Activated naive CD8-positive, alpha-beta T cell treated with anti-CD3 and anti-CD28 coated beads for 36 hours (primary cell): Measurements from ENCODE around the gene QSER1. TPM values are rescaled to one million over a fixed set of nuclear protein-coding genes. Genes with fewer than 3 reads are reported as not detected.
A peak's percentile ranks its signal among the peaks of the same experiment; 100 is the strongest.

Source experiments
- DNase-seq: peaks from one replicate; pipeline ENCODE4 v3.0.0; 2021
- H3K27ac Mint-ChIP-seq: one replicate; pipeline ENCODE4 v1.8.0; 2022; ENCODE audit warnings: mild to moderate bottlenecking, moderate library complexity, mixed read lengths
- H3K27me3 Mint-ChIP-seq: one replicate; pipeline ENCODE4 v1.8.0; 2022; ENCODE audit warnings: mild to moderate bottlenecking, mixed read lengths
- H3K36me3 Mint-ChIP-seq: one replicate; pipeline ENCODE4 v1.8.0; 2021; ENCODE audit warnings: mild to moderate bottlenecking, mixed read lengths
- H3K4me1 Mint-ChIP-seq: one replicate; pipeline ENCODE4 v1.8.0; 2021; ENCODE audit warnings: mixed read lengths
- H3K4me3 Mint-ChIP-seq: one replicate; pipeline ENCODE4 v1.8.0; 2022; ENCODE audit warnings: mild to moderate bottlenecking, moderate library complexity, mixed read lengths
- H3K9me3 Mint-ChIP-seq: one replicate; pipeline ENCODE4 v1.8.0; 2022; ENCODE audit warnings: mixed read lengths
- total RNA-seq, 2 experiments: library from RNA; stranded (reverse); gene quantifications; one replicate each; pipeline ENCODE4 v1.2.3, GENCODE V29; 2021

QSER1 gene
- total RNA-seq, 2 experiments from 2014 or later: 11.7 to 14.8 TPM

DNA sequence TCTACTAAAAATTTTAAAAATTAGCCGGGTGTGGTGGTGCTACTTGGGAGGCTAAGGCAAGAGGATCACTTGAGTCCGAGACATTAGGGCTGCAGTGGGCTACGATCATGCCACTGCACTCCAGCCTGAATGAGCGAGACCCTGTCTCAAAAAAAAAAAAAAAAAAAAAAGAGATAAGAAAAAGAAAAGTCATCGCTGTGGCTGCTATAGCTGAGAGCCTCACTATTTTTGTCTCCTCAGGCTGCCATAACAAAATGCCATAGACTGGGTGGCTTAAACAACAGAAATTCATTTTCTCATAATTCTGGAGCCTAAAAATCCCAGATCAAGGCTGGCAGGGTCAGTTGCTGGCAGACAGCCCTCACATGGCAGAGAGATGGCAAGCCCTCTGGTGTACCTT lies 93.0 kb downstream of the QSER1 start:
- Mint-ChIP-seq H3K27me3 (no peaks in the 10 kb centered on the region), H3K27ac (no peak overlapping the region), H3K4me3 (no peak overlapping the region), H3K4me1 (peaks cover 10% of the 10 kb centered on the region), H3K36me3 (peaks cover 3% of the 10 kb centered on the region), H3K9me3 (no peaks in the 10 kb centered on the region)
- DNase-seq: no peak

DNA sequence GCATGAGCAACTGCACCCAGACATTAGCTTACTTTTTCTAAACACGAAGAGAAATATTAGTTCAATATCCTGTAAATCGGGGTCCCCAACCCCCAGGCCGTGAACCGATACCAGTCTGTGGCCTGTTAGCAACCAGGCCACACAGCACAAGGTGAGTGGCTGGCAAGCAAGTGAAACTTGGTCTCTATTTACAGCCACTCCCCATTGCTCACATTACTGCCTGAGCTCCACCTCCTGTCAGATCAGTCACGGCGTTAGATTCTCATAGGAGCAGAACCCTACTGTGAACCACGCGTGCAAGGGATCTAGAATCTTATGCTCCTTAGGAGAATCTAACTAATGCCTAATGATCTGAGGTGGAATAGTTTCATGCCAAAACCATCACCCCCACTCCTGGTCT lies 95.2 kb downstream of the QSER1 start:
- DNase-seq: no peak
- H3K27ac Mint-ChIP-seq: no peak overlapping the region
- peaks cover 13% of the 10 kb centered on the region for H3K9me3 Mint-ChIP-seq
- H3K36me3 Mint-ChIP-seq: peaks cover 1% of the 10 kb centered on the region
- no peak overlapping the region for H3K4me3 Mint-ChIP-seq
- peaks cover 10% of the 10 kb centered on the region for H3K4me1 Mint-ChIP-seq
- no peaks in the 10 kb centered on the region for H3K27me3 Mint-ChIP-seq

GRCh38 chr11:32990481-32990880 lies 97.9 kb downstream of the QSER1 start:
- H3K27me3 Mint-ChIP-seq: no peaks in the 10 kb centered on the region
- H3K27ac Mint-ChIP-seq: no peak overlapping the region
- DNase-seq: no peak
- H3K36me3 Mint-ChIP-seq: no peaks in the 10 kb centered on the region
- peaks cover 15% of the 10 kb centered on the region for H3K9me3 Mint-ChIP-seq
- peaks cover 3% of the 10 kb centered on the region for H3K4me1 Mint-ChIP-seq
- no peak overlapping the region for H3K4me3 Mint-ChIP-seq

DNA sequence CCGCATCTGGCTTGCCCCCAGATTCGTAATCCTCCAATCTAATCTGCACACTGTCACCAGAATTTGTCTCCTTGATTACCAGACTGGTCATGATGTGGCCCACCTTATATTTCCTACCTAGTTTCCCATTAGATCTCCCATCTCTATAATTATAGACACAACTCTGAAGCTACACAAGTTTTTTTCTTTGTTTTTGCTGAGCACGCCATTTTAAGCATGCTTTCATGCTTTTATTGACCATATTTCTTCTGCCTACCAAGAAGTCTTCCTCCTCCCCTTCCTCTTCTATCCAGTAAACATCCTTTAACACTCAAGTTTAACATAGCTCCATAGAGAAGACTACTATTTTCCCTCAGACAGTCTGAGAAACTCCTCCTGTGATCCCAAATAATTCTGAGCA lies 98.8 kb downstream of the QSER1 start:
- no peaks in the 10 kb centered on the region for H3K27me3 Mint-ChIP-seq
- H3K9me3 Mint-ChIP-seq: peaks cover 15% of the 10 kb centered on the region
- no peak overlapping the region for H3K27ac Mint-ChIP-seq
- no peaks in the 10 kb centered on the region for H3K36me3 Mint-ChIP-seq
- DNase-seq: no peak
- no peak overlapping the region for H3K4me3 Mint-ChIP-seq
- peaks cover 3% of the 10 kb centered on the region for H3K4me1 Mint-ChIP-seq

GRCh38 chr11:32991898-32992297 lies 99.3 kb downstream of the QSER1 start:
- H3K9me3 Mint-ChIP-seq: peaks cover 15% of the 10 kb centered on the region
- H3K27ac Mint-ChIP-seq: no peak overlapping the region
- no peaks in the 10 kb centered on the region for H3K36me3 Mint-ChIP-seq
- H3K27me3 Mint-ChIP-seq: no peaks in the 10 kb centered on the region
- H3K4me3 Mint-ChIP-seq: no peak overlapping the region
- peaks cover 3% of the 10 kb centered on the region for H3K4me1 Mint-ChIP-seq
- no peak for DNase-seq

DNA sequence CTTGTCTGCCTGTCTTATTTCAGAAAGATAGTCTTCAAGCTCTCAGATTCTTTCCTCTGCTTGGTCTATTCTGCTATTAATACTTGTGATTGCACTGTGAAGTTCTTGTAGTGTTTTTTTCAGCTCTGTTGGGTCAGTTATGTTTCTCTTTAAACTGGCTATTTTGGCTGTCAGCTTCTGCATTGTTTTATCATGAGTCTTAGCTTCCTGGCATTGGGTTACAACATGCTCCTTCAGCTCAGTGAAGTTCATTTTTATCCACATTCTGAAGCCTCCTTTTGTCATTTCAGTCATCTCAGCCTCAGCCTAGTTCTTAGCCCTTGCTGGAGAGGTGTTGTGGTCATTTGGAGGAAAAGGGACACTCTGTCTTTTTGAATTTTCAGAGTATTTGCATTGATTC lies 107.6 kb downstream of the QSER1 start:
- H3K27ac Mint-ChIP-seq: no peak overlapping the region
- no peak for DNase-seq
- H3K36me3 Mint-ChIP-seq: peaks cover 2% of the 10 kb centered on the region
- peaks cover 10% of the 10 kb centered on the region for H3K4me1 Mint-ChIP-seq
- H3K9me3 Mint-ChIP-seq: peaks cover 9% of the 10 kb centered on the region
- peaks cover 4% of the 10 kb centered on the region for H3K27me3 Mint-ChIP-seq
- no peak overlapping the region for H3K4me3 Mint-ChIP-seq

DNA sequence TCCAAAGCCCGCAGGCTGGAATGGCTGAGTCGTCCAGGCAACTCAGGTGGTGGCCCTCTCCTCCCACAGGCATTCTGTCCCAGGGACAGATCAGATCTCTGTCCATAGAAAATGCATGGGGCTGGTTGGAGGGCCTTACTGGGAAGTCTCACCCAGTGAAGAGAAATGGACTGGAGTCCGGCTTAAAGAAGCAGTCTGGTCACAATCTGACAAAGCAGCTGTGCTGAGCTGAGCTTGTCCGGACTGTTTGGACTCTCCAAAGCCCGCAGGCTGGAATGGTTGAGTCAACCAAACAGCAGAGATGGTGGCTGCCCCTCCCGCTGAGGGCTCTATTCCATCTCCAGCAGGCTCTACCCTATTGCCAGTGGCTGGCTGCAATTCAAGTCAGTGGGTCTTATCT lies 108.7 kb downstream of the QSER1 start:
- Mint-ChIP-seq H3K27ac (no peak overlapping the region), H3K27me3 (peaks cover 4% of the 10 kb centered on the region), H3K9me3 (peaks cover 9% of the 10 kb centered on the region), H3K4me1 (peaks cover 21% of the 10 kb centered on the region), H3K36me3 (peaks cover 2% of the 10 kb centered on the region), H3K4me3 (no peak overlapping the region)
- DNase-seq: no peak

GRCh38 chr11:33001751-33002542 lies 109.3 kb downstream of the QSER1 start:
- peaks cover 9% of the 10 kb centered on the region for H3K9me3 Mint-ChIP-seq
- DNase-seq: no peak

DNA sequence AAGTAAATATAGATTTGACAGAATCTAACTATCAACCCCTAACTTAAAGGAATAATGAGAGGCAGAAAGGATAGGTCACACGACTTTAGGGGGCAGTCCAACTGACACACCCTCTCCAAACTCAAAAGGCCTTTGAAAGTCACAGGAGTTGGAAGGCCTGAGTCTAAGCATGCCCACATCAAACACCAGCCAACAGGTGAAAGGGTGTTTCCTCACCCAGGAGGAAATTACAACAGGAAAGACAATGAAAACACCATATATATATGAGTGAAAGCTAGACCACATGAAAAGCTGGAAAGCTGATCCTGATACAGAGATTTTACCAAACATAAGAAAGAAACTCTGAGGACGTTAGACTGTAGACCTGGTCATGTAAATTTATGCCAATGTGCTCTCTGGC lies 112.6 kb downstream of the QSER1 start:
- H3K27me3 Mint-ChIP-seq: no peaks in the 10 kb centered on the region
- no peaks in the 10 kb centered on the region for H3K9me3 Mint-ChIP-seq
- no peak overlapping the region for H3K4me3 Mint-ChIP-seq
- no peak overlapping the region for H3K27ac Mint-ChIP-seq
- peaks cover 25% of the 10 kb centered on the region for H3K4me1 Mint-ChIP-seq
- peak; percentile 13 for DNase-seq
- H3K36me3 Mint-ChIP-seq: no peaks in the 10 kb centered on the region

More at GRCh38 chr11:33001751-33002542, 109.3 kb downstream of the QSER1 start:
- peaks cover 25% of the 10 kb centered on the region for H3K4me1 Mint-ChIP-seq
- no peak overlapping the region for H3K4me3 Mint-ChIP-seq
- H3K27me3 Mint-ChIP-seq: peaks cover 4% of the 10 kb centered on the region
- H3K36me3 Mint-ChIP-seq: peaks cover 2% of the 10 kb centered on the region
- H3K27ac Mint-ChIP-seq: no peak overlapping the region

DNA sequence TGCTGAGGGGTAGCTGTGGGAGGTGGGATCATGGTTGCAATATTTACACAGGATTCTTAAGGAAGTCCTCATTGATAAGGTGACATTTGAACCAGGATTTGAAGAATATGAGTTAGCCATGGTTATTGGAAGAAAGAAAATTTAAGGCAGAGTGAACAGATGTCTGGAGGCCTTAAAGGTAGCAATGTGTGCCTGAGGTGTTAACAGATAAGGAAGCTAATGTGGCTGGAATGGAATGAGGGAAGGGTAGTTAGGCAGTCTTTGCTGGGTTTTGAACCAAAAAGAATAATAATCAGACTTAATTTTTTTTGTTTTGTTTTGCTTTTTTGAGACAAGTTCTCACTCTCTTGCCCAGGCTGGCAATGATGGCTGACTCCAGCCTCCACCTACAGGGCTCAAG lies 113.4 kb downstream of the QSER1 start:
- Mint-ChIP-seq H3K36me3 (no peaks in the 10 kb centered on the region), H3K9me3 (no peaks in the 10 kb centered on the region), H3K4me1 (peaks cover 28% of the 10 kb centered on the region), H3K4me3 (no peak overlapping the region), H3K27ac (no peak overlapping the region), H3K27me3 (no peaks in the 10 kb centered on the region)
- DNase-seq: no peak

DNA sequence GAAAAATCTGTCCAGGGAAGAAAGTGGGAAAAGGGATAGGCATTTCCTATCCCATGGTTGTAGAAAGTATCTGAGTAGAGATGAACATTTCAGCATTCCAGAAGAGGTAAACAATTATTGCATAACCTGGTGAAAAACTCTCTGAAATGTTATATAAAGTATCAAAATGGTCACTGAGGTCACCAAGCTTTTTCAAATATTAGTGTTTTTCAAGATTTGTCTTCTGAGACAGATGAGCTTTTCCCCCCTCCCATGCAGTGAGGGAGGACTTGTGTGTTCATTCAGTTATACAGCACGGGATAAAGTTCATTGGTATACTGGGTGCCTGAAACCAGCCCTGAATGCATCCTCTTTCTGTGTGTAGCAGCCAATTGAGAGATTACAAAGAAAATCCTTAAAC lies 121.1 kb downstream of the QSER1 start:
- no peaks in the 10 kb centered on the region for H3K9me3 Mint-ChIP-seq
- peaks cover 10% of the 10 kb centered on the region for H3K27me3 Mint-ChIP-seq
- no peak overlapping the region for H3K4me3 Mint-ChIP-seq
- H3K27ac Mint-ChIP-seq: no peak overlapping the region
- H3K36me3 Mint-ChIP-seq: no peaks in the 10 kb centered on the region
- no peak for DNase-seq
- peaks cover 38% of the 10 kb centered on the region for H3K4me1 Mint-ChIP-seq

DNA sequence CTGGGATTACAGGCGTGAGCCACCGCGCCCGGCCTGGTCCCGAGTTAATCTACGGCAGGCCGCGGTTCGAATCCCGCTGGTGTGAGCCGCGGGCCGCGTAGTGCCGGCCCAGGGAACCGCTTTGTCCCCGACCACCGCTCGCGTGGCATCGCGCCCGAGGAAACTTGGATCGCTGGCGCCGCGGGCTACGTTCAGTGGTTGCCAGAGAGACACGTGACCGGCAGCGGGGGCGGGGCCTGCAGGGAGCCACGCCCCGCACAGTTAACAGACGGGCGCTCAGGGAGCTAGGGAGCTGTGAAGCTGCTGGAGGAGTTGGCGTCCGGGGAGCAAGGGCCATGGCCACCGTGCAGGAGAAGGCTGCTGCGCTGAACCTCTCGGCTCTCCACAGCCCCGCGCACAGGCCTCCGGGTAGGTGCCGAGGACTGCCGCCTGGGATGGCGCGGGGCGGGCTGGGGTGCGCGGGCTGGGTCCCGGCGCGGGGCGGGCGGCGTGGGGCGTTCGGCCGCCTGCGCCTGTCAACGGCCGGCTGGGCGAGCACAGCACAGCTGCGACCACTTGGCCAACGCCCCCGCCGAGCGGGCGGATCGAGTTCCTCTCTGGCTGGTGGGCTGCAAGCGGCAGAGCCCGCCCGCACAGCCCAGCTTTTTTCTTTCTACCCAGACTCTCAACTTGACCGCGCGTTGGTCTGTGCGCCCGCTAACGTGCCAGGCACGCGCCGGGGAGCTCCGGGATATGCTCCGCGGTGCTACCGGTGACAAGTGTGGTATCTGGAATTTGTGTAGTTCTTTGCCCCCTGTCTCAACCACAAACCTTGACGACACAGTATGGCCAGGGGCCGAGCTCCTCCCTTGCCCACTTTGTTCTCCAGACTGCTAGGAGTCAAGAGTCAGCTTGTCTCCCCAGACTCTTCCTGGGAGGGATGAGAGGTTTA lies 123.3 kb downstream of the QSER1 start, which contains the start of gene DEPDC7:
Gene DEPDC7 (plus strand): TSS at position 258 of the 931 bp plus-strand sequence. CDS start 78 bp downstream, at position 336.
- no peaks in the 10 kb centered on the region for H3K36me3 Mint-ChIP-seq
- peak within 1 kb of the TSS; percentile 86 for H3K4me3 Mint-ChIP-seq
- H3K27ac Mint-ChIP-seq: peak within 1 kb of the TSS; percentile 67
- peaks cover 10% of the 10 kb centered on the region for H3K27me3 Mint-ChIP-seq
- peaks cover 37% of the 10 kb centered on the region for H3K4me1 Mint-ChIP-seq
- H3K9me3 Mint-ChIP-seq: no peaks in the 10 kb centered on the region
- peak; percentile 85 for DNase-seq

- Mint-ChIP-seq H3K4me1 (peaks cover 35% of the 10 kb centered on the region), H3K9me3 (no peaks in the 10 kb centered on the region), H3K4me3 (peak overlapping the region; percentile 71), H3K36me3 (no peaks in the 10 kb centered on the region), H3K27me3 (peaks cover 10% of the 10 kb centered on the region), H3K27ac (peak overlapping the region; percentile 4)
- DNase-seq: no peak
These were observed 124.0 kb downstream of the QSER1 start for GRCh38 chr11:33016654-33017053.

DNA sequence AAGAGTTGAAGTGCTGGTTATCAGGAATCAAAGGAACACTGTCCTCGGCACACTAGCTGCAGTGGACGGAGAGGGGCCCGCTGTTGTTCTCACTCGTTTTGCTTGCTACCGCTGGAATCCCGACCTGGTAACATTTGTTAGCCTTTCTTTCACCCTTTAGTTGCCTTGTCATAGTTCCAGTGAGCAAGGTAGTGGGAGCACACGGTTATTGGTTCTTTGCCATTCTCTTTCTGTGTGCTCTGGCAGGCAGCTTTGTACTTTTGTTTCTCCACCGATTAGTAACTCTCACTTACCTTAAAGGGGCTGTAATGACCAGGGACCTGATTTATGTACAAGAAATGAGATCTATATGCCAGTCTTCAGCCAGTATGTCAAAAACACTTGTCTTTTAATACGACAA lies 124.9 kb downstream of the QSER1 start:
- H3K4me1 Mint-ChIP-seq: peaks cover 37% of the 10 kb centered on the region
- no peak for DNase-seq
- no peak overlapping the region for H3K27ac Mint-ChIP-seq
- no peak overlapping the region for H3K4me3 Mint-ChIP-seq
- peaks cover 10% of the 10 kb centered on the region for H3K27me3 Mint-ChIP-seq
- H3K36me3 Mint-ChIP-seq: no peaks in the 10 kb centered on the region
- H3K9me3 Mint-ChIP-seq: no peaks in the 10 kb centered on the region

DNA sequence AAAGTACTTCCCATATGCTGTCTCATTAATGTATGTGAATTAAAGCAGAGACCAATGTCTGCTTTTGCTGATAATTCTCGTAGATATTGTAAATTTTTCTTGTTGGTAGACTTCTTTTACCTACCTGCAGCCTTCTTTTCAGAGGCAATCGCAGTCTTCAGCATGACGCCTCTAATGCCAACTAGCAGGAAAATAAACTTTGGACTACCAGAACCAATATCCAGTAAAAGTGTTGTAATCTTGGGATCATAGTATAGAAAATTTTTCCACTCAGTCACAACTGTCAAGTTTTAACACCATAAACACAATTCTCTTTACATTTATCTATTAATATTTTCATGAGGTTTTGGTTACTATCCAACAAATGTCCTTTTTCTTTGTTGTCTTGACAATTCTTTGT lies 125.4 kb downstream of the QSER1 start:
- H3K36me3 Mint-ChIP-seq: no peaks in the 10 kb centered on the region
- peaks cover 33% of the 10 kb centered on the region for H3K4me1 Mint-ChIP-seq
- no peaks in the 10 kb centered on the region for H3K9me3 Mint-ChIP-seq
- DNase-seq: no peak
- H3K27me3 Mint-ChIP-seq: peaks cover 10% of the 10 kb centered on the region
- H3K27ac Mint-ChIP-seq: no peak overlapping the region
- H3K4me3 Mint-ChIP-seq: no peak overlapping the region
